Ascending aorta (tissue), 2 donors: ENCODE data around the gene BSPRY. TPM values are rescaled to one million over a fixed set of nuclear protein-coding genes. Genes with fewer than 3 reads are reported as not detected.

ENCODE experiments used
- DNase-seq, 2 donors: peaks; one replicate each; pipeline ENCODE4 v3.0.0-alpha.2; 2019; ENCODE audit warnings: low spot score in 2 of 2
- H3K27ac ChIP-seq, 2 donors: fragments of 200-600 bp; sonication (generic); one replicate each; pipeline ENCODE4 v1.5.1; 2016 to 2017; ENCODE audit warnings: mild to moderate bottlenecking in 1 of 2
- H3K27me3 ChIP-seq: fragments of 200-600 bp; sonication (generic); one replicate; pipeline ENCODE4 v1.5.1; 2017
- H3K36me3 ChIP-seq, 2 donors: fragments of 200-600 bp; sonication (generic); one replicate each; pipeline ENCODE4 v1.5.1; 2016
- H3K4me1 ChIP-seq, 2 donors: fragments of 200-600 bp; sonication (generic); one replicate each; pipeline ENCODE4 v1.5.1; 2016 to 2017; ENCODE audit warnings: mild to moderate bottlenecking in 1 of 2
- H3K4me3 ChIP-seq, 2 donors: fragments of 200-600 bp; sonication (generic); one replicate each; pipeline ENCODE4 v1.5.1; 2016 to 2017; ENCODE audit warnings: mild to moderate bottlenecking in 1 of 2
- H3K9me3 ChIP-seq, 2 donors: fragments of 200-600 bp; sonication (generic); one replicate each; pipeline ENCODE4 v1.5.1; 2016
- intact Hi-C: fragments of 100-400 bp; cut with DNase I; formaldehyde crosslinking; loops from one replicate; pipeline ENCODE4 v1.15.1; 2023
- total RNA-seq: library from RNA; depleted of rRNA; stranded (reverse); fragments of >200 nt; gene quantifications from one replicate; pipeline ENCODE4 v1.1.0, GENCODE V29; 2016
- TF ChIP-seq, protein P1 (sequence below), 3 experiments: fragments of 200-600 bp in 2 of 3; fragments of 450-650 bp in 1 of 3; sonication (generic) in 2 of 3; IDR thresholded peaks; one replicate each; pipeline ENCODE4 v1.5.1; 2016 to 2019; ENCODE audit warnings: antibody characterized with exemption in 3 of 3, mild to moderate bottlenecking in 1 of 3, moderate library complexity in 1 of 3

Gene BSPRY
- total RNA-seq: not detected

DNA sequence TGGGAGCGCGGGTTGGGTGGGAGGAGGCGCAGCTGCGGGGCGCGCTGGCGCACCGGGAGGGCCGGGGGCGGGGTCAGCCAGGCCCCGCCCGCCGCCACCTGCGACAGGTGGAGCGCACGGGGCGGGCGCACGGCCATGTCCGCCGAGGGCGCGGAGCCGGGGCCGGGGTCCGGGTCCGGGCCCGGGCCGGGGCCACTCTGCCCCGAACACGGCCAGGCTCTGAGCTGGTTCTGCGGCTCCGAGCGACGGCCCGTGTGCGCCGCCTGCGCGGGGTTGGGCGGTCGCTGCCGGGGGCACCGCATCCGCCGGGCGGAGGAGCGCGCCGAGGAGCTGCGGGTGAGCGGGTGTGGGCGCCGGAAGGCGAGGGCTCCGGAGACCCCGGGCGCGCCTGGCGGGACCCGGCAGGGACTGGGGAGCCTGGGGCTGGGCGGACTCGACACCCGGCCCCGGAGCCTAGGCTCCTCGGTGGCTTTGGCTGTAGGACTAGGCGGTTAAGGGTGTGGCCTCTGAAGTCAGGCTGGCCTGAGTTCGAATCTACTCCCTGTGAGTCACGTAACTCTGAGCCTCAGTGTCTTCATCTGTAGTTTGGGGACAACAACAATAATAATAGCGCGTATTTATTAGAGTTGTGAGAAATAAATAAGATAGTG lies at the start of gene BSPRY:
Gene BSPRY, plus strand, starts transcription at position 97 of the 650 bp plus-strand sequence. Its CDS starts 39 bp downstream, at position 136.
- Histone ChIP-seq H3K27me3 (peaks cover 5% of the 10 kb centered on the region), H3K9me3 (no peaks in the 10 kb centered on the region), H3K36me3 (no peaks in the 10 kb centered on the region), H3K27ac (no peak within 1 kb of the TSS), H3K4me3 (peak within 1 kb of the TSS; percentile 46 to 63), H3K4me1 (peaks cover 0 to 5% of the 10 kb centered on the region in 2 donors)
- TF ChIP-seq, protein P1, sequence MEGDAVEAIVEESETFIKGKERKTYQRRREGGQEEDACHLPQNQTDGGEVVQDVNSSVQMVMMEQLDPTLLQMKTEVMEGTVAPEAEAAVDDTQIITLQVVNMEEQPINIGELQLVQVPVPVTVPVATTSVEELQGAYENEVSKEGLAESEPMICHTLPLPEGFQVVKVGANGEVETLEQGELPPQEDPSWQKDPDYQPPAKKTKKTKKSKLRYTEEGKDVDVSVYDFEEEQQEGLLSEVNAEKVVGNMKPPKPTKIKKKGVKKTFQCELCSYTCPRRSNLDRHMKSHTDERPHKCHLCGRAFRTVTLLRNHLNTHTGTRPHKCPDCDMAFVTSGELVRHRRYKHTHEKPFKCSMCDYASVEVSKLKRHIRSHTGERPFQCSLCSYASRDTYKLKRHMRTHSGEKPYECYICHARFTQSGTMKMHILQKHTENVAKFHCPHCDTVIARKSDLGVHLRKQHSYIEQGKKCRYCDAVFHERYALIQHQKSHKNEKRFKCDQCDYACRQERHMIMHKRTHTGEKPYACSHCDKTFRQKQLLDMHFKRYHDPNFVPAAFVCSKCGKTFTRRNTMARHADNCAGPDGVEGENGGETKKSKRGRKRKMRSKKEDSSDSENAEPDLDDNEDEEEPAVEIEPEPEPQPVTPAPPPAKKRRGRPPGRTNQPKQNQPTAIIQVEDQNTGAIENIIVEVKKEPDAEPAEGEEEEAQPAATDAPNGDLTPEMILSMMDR (IDR thresholded peaks at IDR 0.05): no peak
- intact Hi-C loops: no loop called here
- DNase-seq: no peak

- DNase-seq: no peak
- intact Hi-C loops: no loop called here
These were observed 49.5 kb upstream of the BSPRY start for GRCh38 chr9:113299800-113300292.

DNA sequence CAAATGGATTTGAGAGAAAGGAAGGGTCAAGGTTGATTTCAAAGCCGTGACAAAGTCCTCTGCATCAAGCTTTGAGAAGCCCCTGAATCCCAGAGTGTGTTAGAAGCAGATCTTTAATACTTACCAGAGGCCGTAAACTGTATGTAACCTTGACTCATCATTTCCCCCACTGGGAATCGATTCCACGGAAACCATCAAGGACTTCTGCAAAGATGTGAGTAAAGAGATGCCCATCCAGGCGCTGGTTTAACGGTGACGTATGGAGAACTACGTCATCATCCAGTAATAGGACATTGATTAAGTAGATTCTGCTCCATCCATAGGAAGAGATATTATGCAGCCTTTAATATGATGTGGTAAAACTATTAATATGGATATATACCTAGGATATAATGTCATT lies 47.8 kb upstream of the BSPRY start:
- Histone ChIP-seq H3K4me3 (no peak overlapping the region), H3K36me3 (no peaks in the 10 kb centered on the region), H3K4me1 (no peaks in the 10 kb centered on the region), H3K27me3 (no peaks in the 10 kb centered on the region), H3K27ac (no peak overlapping the region), H3K9me3 (no peaks in the 10 kb centered on the region)
- DNase-seq: no peak
- intact Hi-C loops: no loop called here
- TF ChIP-seq, protein P1 (IDR thresholded peaks at IDR 0.05): no peak

More at GRCh38 chr9:113299800-113300292, 49.5 kb upstream of the BSPRY start:
- H3K27me3 ChIP-seq: no peaks in the 10 kb centered on the region
- no peaks in the 10 kb centered on the region for H3K4me1 ChIP-seq
- H3K9me3 ChIP-seq: no peaks in the 10 kb centered on the region
- TF ChIP-seq, protein P1 (IDR thresholded peaks at IDR 0.05): no peak
- no peak overlapping the region for H3K27ac ChIP-seq
- H3K4me3 ChIP-seq: no peak overlapping the region
- H3K36me3 ChIP-seq: no peaks in the 10 kb centered on the region

- no peak for DNase-seq
- Histone ChIP-seq H3K27ac (no peak within 1 kb of the TSS), H3K4me3 (no peak within 1 kb of the TSS), H3K4me1 (no peaks in the 10 kb centered on the region), H3K36me3 (no peaks in the 10 kb centered on the region), H3K27me3 (no peaks in the 10 kb centered on the region), H3K9me3 (no peaks in the 10 kb centered on the region)
- TF ChIP-seq, protein P1 (IDR thresholded peaks at IDR 0.05): no peak
- intact Hi-C loops: no loop called here
These were observed 46.4 kb upstream of the BSPRY start, which contains the start of gene RNF183 for GRCh38 chr9:113302792-113303418. RNF183 (minus strand) TSS chr9:113303376; CDS start chr9:113298184, 5,192 bp downstream.

GRCh38 chr9:113306566-113306965 lies 42.8 kb upstream of the BSPRY start:
- no peak for DNase-seq
- intact Hi-C loops: no loop called here
- TF ChIP-seq, protein P1 (IDR thresholded peaks at IDR 0.05): no peak
- Histone ChIP-seq H3K27me3 (no peaks in the 10 kb centered on the region), H3K4me1 (no peaks in the 10 kb centered on the region), H3K9me3 (no peaks in the 10 kb centered on the region), H3K36me3 (no peaks in the 10 kb centered on the region), H3K27ac (no peak overlapping the region), H3K4me3 (no peak overlapping the region)
